Stimulated activated naive CD4-positive, alpha-beta T cell treated with Interleukin-2 at 50 U/mL for 16 hours (primary cell): ENCODE results near the gene OPTC.
"Not testable (repeated sequence)": the region's sequence is repeated elsewhere in the genome, so short reads cannot be mapped to it uniquely, and the experiment has no call there.

Source experiments
- DNase-seq: peaks from one replicate; lab custom pipeline; 2025; lab: John Stamatoyannopoulos, UW

The OPTC gene, protein sequence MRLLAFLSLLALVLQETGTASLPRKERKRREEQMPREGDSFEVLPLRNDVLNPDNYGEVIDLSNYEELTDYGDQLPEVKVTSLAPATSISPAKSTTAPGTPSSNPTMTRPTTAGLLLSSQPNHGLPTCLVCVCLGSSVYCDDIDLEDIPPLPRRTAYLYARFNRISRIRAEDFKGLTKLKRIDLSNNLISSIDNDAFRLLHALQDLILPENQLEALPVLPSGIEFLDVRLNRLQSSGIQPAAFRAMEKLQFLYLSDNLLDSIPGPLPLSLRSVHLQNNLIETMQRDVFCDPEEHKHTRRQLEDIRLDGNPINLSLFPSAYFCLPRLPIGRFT

GRCh38 chr1:203493901-203494300 lies at the start of gene OPTC:
Gene OPTC (plus strand): TSS chr1:203494153. CDS start chr1:203496006, 1,853 bp downstream.
- no peak for DNase-seq

DNA sequence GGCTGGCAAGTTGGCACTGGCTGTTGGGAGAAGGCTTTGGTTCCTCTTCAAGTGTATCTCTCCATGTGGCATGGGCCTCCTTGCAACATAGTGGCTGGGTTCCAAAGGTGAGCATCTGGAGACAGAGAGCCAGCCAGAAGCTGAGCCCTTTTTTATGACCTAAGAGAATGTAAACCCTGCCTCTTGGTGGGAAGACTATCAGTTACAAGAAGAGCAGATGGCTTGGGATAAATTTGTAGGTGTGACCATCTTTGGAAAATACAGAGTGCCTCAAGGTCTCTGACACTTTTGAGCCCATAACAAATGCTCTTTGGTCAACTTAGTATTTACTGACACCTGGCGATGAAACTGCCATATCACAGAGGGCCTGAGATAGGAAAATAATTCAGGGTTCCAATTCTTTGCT lies 49.8 kb upstream of the OPTC start:
- no peak for DNase-seq

GRCh38 chr1:203447151-203447550 lies 46.8 kb upstream of the OPTC start:
- DNase-seq = no peak

DNA sequence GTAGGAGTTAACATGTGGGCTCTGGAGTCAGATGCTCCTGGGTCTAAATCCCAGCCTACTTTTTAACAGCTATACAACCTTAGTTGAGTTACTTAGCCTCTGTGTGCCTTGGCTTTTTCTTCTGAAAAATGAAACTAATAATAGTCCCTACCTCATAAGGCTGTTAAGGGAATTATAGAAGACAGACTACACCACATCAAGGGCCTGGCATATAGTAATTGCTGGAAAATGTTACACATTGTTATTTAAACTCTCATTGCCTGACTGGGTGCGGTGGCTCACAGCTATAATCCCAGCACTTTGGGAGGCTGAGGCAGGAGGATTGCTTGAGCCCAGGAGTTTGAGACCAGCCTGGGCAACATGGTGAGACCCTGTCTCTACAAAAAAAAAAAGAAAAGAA lies 46.4 kb upstream of the OPTC start:
- DNase-seq = not testable (repeated sequence)

- no peak for DNase-seq
Measured at GRCh38 chr1:203448521-203449061, 45.4 kb upstream of the OPTC start.

- no peak for DNase-seq
Measured at GRCh38 chr1:203450001-203450400, 44.0 kb upstream of the OPTC start.

GRCh38 chr1:203450479-203451149 lies 43.3 kb upstream of the OPTC start:
- DNase-seq = no peak

GRCh38 chr1:203451836-203452784 lies 41.8 kb upstream of the OPTC start:
- no peak for DNase-seq

DNA sequence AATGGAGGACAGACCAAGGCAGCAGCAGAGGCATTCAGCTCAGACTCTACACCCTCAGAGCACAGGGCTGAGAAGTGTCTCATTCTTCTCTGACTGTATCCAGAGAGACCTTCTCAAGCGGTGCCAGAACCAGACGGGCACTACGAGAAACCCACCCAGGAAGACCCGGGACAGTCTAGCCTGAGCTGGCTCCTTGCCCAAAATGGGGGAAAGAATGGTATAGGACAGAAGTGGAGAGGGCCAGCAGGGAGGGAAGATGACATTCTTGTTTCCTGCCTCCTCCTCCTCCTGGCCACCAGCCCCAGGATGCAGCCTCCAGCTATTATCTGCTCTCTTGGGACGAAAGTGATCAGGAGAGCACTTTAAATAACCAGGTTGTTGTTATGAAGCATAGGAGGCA lies 40.9 kb upstream of the OPTC start:
- DNase-seq = no peak

DNA sequence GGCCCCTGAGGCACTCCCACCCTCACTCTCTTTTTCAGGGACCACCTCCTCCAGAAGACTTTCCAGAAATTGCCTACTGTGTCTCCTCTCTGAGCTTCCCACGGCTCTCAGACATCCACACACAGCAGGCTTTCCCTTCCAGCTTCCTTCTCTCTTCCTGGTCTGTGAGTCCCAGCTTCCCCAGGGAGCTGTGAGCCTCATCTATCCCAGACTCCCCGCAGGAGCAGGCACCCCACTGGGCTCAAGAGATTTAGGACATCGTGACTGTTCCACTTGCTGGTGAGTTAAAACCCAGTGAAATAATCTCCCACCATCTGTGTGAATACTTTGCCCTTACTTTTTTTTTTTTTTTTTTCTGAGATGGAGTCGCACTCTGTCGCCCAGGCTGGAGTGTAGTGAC lies 40.3 kb upstream of the OPTC start:
- DNase-seq = no peak

- DNase-seq = no peak
Measured at GRCh38 chr1:203454986-203455471, 38.9 kb upstream of the OPTC start.

- no peak for DNase-seq
Measured at GRCh38 chr1:203455706-203456105, 38.2 kb upstream of the OPTC start.

- DNase-seq = no peak
Measured at GRCh38 chr1:203456577-203456976, 37.4 kb upstream of the OPTC start.

DNA sequence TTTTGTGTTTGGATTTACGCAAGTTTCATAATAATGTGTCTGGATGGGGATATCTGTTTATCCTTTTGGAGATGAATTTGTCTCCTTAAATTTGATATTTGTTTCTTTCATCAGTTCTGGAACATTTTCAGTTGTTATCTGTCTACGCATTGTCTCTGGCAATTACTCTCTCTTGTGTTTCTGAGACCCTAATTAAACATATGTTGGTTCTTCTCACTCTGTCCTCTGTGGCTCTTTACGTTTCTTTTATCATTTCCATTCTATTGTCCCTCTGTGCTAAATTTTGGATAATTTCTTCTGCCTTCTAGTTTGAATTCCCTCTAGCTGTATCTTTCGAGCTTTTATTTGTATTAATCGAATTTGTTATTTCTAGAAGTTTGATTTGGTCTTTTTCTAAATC lies 35.9 kb upstream of the OPTC start:
- DNase-seq = no peak

GRCh38 chr1:203459671-203460201 lies 34.2 kb upstream of the OPTC start:
- no peak for DNase-seq

- no peak for DNase-seq
Measured at GRCh38 chr1:203461717-203462116, 32.2 kb upstream of the OPTC start.

GRCh38 chr1:203462143-203462542 lies 31.8 kb upstream of the OPTC start:
- no peak for DNase-seq

GRCh38 chr1:203462878-203463277 lies 31.1 kb upstream of the OPTC start:
- no peak for DNase-seq

- DNase-seq = no peak
Measured at GRCh38 chr1:203463469-203464062, 30.4 kb upstream of the OPTC start.

GRCh38 chr1:203464226-203464625 lies 29.7 kb upstream of the OPTC start:
- DNase-seq = no peak

GRCh38 chr1:203464743-203465142 lies 29.2 kb upstream of the OPTC start:
- DNase-seq = no peak
